Adrenal gland (tissue), 5 donors: ENCODE results near the gene MTMR4.

Experiments
- POLR2A ChIP-seq, 2 donors: fragments of 450-650 bp; IDR thresholded peaks; one replicate each; pipeline ENCODE4 v1.6.1; 2017; ENCODE audit warnings: antibody characterized with exemption in 2 of 2, mild to moderate bottlenecking in 2 of 2, moderate library complexity in 1 of 2
- TF ChIP-seq, protein P1 (sequence below), 6 experiments: fragments of 450-650 bp in 4 of 6; fragments of 200-600 bp in 2 of 6; sonication (generic) in 1 of 6; IDR thresholded peaks; 1 replicate in 5 of 6; 2 replicates in 1 of 6; pipeline versions ENCODE4 v1.5.1 to v1.8.0; 2016 to 2021; ENCODE audit warnings: antibody characterized with exemption in 6 of 6, mild to moderate bottlenecking in 2 of 6, moderate library complexity in 1 of 6
- donor health status: DM: no; HTN: no; CAD: no.

DNA sequence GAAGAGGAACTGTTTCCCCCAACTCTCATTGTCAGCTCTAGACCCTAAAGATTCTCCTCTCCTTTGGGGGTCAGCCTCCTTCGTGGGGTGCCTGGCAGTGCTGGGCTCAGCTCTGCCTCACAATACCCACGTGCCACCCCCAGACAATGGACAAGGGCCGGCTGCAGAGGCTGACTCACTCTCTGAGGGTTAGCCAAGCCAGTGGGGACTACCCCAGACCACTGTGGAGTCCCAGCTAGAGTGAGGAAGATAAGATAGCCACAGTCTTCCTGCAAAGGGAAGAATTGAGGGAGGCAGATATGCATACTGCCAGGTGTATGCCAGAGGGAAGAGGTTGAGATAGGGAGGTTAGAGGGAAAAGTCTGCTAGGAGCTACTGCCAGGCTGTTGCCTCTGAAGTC, 13.5 kb upstream of the MTMR4 start:
- no peak for TF ChIP-seq POLR2A (IDR thresholded peaks at IDR 0.05)
- TF ChIP-seq, protein P1, sequence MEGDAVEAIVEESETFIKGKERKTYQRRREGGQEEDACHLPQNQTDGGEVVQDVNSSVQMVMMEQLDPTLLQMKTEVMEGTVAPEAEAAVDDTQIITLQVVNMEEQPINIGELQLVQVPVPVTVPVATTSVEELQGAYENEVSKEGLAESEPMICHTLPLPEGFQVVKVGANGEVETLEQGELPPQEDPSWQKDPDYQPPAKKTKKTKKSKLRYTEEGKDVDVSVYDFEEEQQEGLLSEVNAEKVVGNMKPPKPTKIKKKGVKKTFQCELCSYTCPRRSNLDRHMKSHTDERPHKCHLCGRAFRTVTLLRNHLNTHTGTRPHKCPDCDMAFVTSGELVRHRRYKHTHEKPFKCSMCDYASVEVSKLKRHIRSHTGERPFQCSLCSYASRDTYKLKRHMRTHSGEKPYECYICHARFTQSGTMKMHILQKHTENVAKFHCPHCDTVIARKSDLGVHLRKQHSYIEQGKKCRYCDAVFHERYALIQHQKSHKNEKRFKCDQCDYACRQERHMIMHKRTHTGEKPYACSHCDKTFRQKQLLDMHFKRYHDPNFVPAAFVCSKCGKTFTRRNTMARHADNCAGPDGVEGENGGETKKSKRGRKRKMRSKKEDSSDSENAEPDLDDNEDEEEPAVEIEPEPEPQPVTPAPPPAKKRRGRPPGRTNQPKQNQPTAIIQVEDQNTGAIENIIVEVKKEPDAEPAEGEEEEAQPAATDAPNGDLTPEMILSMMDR (IDR thresholded peaks at IDR 0.05), result no peak
